Peyer's patch (tissue), 4 donors: Measurements from ENCODE around the gene CELF3.

Experiments used
- POLR2A ChIP-seq, 2 donors: fragments of 450-650 bp; IDR thresholded peaks; one replicate each; pipeline ENCODE4 v1.5.1; 2017; ENCODE audit warnings: antibody characterized with exemption in 2 of 2, mild to moderate bottlenecking in 2 of 2, moderate library complexity in 2 of 2
- TF ChIP-seq, protein P1 (sequence below), 6 experiments: fragments of 450-650 bp in 4 of 6; fragments of 200-600 bp in 2 of 6; sonication (generic) in 1 of 6; IDR thresholded peaks; one replicate each; pipeline ENCODE4 v1.5.1; 2017 to 2019; ENCODE audit warnings: antibody characterized with exemption in 6 of 6, mild to moderate bottlenecking in 3 of 6, moderate library complexity in 1 of 6

DNA sequence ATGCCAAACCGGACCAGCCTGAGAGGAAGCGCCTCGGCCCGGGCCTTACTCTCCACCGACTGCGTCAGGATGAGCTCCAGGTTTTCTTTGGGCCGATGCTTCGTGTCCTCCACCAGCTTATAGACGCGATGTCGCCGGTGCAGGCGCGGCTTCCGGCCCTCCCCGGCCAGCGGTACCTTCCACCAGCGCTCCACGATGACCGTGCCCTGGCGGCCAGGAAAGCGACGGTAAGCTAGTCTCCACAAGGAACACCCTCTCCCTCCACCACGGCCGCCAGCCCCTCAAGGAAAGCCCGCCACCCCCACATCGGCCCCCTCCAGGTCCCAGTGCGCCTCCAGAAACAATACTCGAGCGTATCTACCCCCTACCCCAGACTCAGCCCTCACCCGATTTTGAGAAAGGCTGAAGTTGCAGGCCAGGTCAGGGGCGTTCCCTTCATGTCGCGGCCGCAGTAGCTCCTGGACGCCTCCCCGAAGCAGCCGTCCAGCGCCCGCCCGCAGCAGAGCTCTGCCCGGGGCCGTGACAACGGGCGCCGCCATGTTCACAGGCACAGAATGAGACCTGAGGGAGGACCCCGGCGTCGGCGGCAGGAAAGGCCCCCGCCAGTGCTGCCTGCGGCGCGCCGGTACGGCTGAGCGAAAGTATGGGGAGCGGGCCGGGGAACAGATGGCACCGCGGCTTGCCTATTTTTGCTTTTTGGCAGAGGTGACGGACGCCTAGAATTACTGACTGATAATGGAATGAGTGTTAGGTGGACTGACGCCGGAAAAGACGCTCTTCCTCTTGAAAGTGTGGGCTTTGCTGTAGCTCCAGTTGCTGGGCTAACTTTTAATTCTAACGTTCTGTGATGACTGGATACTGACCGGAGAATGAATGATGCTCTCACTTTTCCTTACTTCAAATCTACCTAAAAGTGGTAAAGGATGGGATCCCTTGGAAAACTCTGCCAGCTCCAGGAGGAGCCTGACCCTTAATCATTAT is 46.6 kb upstream of the CELF3 start, which contains the start of gene MRPL9:
- TF ChIP-seq, protein P1, sequence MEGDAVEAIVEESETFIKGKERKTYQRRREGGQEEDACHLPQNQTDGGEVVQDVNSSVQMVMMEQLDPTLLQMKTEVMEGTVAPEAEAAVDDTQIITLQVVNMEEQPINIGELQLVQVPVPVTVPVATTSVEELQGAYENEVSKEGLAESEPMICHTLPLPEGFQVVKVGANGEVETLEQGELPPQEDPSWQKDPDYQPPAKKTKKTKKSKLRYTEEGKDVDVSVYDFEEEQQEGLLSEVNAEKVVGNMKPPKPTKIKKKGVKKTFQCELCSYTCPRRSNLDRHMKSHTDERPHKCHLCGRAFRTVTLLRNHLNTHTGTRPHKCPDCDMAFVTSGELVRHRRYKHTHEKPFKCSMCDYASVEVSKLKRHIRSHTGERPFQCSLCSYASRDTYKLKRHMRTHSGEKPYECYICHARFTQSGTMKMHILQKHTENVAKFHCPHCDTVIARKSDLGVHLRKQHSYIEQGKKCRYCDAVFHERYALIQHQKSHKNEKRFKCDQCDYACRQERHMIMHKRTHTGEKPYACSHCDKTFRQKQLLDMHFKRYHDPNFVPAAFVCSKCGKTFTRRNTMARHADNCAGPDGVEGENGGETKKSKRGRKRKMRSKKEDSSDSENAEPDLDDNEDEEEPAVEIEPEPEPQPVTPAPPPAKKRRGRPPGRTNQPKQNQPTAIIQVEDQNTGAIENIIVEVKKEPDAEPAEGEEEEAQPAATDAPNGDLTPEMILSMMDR (IDR thresholded peaks at IDR 0.05) = peak in 1 of 6 experiments; percentile 10
- TF ChIP-seq POLR2A (IDR thresholded peaks at IDR 0.05) = peak in 1 of 2 donors; percentile 50
